Neural progenitor cell (in vitro differentiated cells): ENCODE measurements around the gene OVAAL. TPM values are rescaled to one million over a fixed set of nuclear protein-coding genes. Genes with fewer than 3 reads are reported as not detected.
A peak's percentile ranks its signal among the peaks of the same experiment; 100 is the strongest.

Source experiments
- DNase-seq: peaks from one replicate; pipeline ENCODE4 v3.0.0-alpha.2; 2016; ENCODE audit warnings: low spot score
- H2AFZ ChIP-seq: fragments of 200-600 bp; sonication (generic); replicated peaks from 2 replicates; pipeline ENCODE4 v1.6.1; 2016; ENCODE audit warnings: antibody characterized with exemption
- H3F3A ChIP-seq: fragments of 200-600 bp; sonication (generic); 2 replicates; pipeline ENCODE4 v1.6.1; 2016; ENCODE audit warnings: antibody characterized with exemption, low read depth
- H3K27ac ChIP-seq: fragments of 200-600 bp; sonication (generic); 2 replicates; pipeline ENCODE4 v1.5.1; 2016; ENCODE audit warnings: mild to moderate bottlenecking
- H3K27me3 ChIP-seq: fragments of 200-600 bp; sonication (generic); 2 replicates; pipeline ENCODE4 v1.6.1; 2016; ENCODE audit warnings: mild to moderate bottlenecking, moderate library complexity
- H3K36me3 ChIP-seq: fragments of 200-600 bp; sonication (generic); 2 replicates; pipeline ENCODE4 v1.5.1; 2016
- H3K4me1 ChIP-seq: fragments of 200-600 bp; sonication (generic); 2 replicates; pipeline ENCODE4 v1.6.1; 2016; ENCODE audit warnings: mixed run types
- H3K4me2 ChIP-seq: fragments of 200-600 bp; sonication (generic); 2 replicates; pipeline ENCODE4 v1.6.1; 2016
- H3K4me3 ChIP-seq: fragments of 200-600 bp; sonication (generic); 2 replicates; pipeline ENCODE4 v1.5.1; 2016
- H3K79me2 ChIP-seq: fragments of 200-600 bp; sonication (generic); 2 replicates; pipeline ENCODE4 v1.6.1; 2016; ENCODE audit warnings: low read depth
- H3K9ac ChIP-seq: fragments of 200-600 bp; sonication (generic); 2 replicates; pipeline ENCODE4 v1.6.1; 2016
- H3K9me3 ChIP-seq: fragments of 200-600 bp; sonication (generic); 2 replicates; pipeline ENCODE4 v1.5.1; 2016; ENCODE audit warnings: low read depth
- H4K20me1 ChIP-seq: fragments of 200-600 bp; sonication (generic); 2 replicates; pipeline ENCODE4 v1.6.1; 2016; ENCODE audit warnings: low read depth
- H3K27ac Mint-ChIP-seq: 3 replicates; pipeline ENCODE4 v1.8.0; 2021; ENCODE audit warnings: mixed read lengths
- H3K27me3 Mint-ChIP-seq: 2 replicates; pipeline ENCODE4 v1.8.0; 2022; ENCODE audit warnings: low read depth, mild to moderate bottlenecking, inconsistent platforms, moderate library complexity, mixed read lengths; ENCODE audit not compliant: insufficient read depth
- H3K36me3 Mint-ChIP-seq: 3 replicates; pipeline ENCODE4 v1.8.0; 2021; ENCODE audit warnings: mixed read lengths
- H3K4me1 Mint-ChIP-seq: 3 replicates; pipeline ENCODE4 v1.8.0; 2021; ENCODE audit warnings: mixed read lengths
- H3K4me3 Mint-ChIP-seq: 3 replicates; pipeline ENCODE4 v1.8.0; 2021; ENCODE audit warnings: mild to moderate bottlenecking, moderate library complexity, mixed read lengths
- H3K9me3 Mint-ChIP-seq: 3 replicates; pipeline ENCODE4 v1.8.0; 2020; ENCODE audit warnings: mixed read lengths
- CTCF ChIP-seq: fragments of 200-600 bp; sonication (generic); IDR thresholded peaks from 2 replicates; pipeline ENCODE4 v1.5.1; 2017; ENCODE audit warnings: antibody characterized with exemption, mild to moderate bottlenecking
- EZH2 ChIP-seq: fragments of 200-600 bp; sonication (generic); IDR thresholded peaks from 2 replicates; pipeline ENCODE4 v1.6.1; 2017; ENCODE audit warnings: antibody characterized with exemption, mild to moderate bottlenecking, moderate library complexity
- EZH2phosphoT487 ChIP-seq: fragments of 200-600 bp; sonication (generic); IDR thresholded peaks from 2 replicates; pipeline ENCODE4 v1.6.1; 2017; ENCODE audit warnings: antibody characterized with exemption
- total RNA-seq: library from RNA; depleted of rRNA; stranded (reverse); fragments of >200 nt; gene quantifications from 2 replicates; pipeline ENCODE4 v1.2.3, GENCODE V29; 2015; ENCODE audit warnings: low replicate concordance

The OVAAL gene
- total RNA-seq, 1 donor from 2014 or later = not detected

DNA sequence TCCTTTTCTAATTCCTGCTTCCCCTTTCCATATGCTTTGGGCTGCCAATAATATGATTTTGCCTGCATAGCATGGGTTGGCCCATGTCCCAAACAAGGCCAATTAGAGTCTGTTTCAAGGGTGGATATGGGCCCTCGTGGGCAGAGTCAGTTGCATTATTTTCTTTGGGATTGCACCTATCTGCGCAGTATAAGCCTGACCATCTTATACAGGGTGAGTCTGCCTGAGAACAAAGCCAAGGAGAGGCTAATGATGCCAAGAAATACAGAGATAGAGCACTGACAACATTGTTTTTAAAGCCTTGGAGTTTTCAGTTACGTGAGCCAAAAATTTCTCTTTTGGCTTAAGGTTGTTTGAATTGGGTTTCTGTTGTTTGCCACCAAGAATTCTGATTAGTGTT is 18.6 kb downstream of the OVAAL start:
- H3K9me3 ChIP-seq = no peaks in the 10 kb centered on the region
- H3K4me3 Mint-ChIP-seq = no peak overlapping the region
- no peaks in the 10 kb centered on the region for H3K79me2 ChIP-seq
- H3K27ac Mint-ChIP-seq = no peak overlapping the region
- H3K27me3 Mint-ChIP-seq = peaks cover 3% of the 10 kb centered on the region
- peaks cover 24% of the 10 kb centered on the region for H3K4me1 Mint-ChIP-seq
- no peaks in the 10 kb centered on the region for H4K20me1 ChIP-seq
- H3F3A ChIP-seq = peaks cover 8% of the 10 kb centered on the region
- H3K27me3 ChIP-seq = no peaks in the 10 kb centered on the region
- no peaks in the 10 kb centered on the region for H3K36me3 Mint-ChIP-seq
- no peak for DNase-seq
- H3K36me3 ChIP-seq = no peaks in the 10 kb centered on the region
- H3K4me2 ChIP-seq = no peak overlapping the region
- no peak overlapping the region for H2AFZ ChIP-seq
- H3K4me3 ChIP-seq = no peak overlapping the region
- peaks cover 15% of the 10 kb centered on the region for H3K4me1 ChIP-seq
- H3K9ac ChIP-seq = no peak overlapping the region
- TF ChIP-seq EZH2 (no peak), CTCF (no peak), EZH2phosphoT487 (no peak)
- peaks cover 3% of the 10 kb centered on the region for H3K9me3 Mint-ChIP-seq
- H3K27ac ChIP-seq = no peak overlapping the region

GRCh38 chr1:180579961-180580611 is 21.3 kb downstream of the OVAAL start:
- peak overlapping the region; percentile 94 for H3K27ac Mint-ChIP-seq
- Histone ChIP-seq H3K9me3 (no peaks in the 10 kb centered on the region), H3K27me3 (no peaks in the 10 kb centered on the region), H3K4me1 (peaks cover 15% of the 10 kb centered on the region), H3K4me2 (peak overlapping the region; percentile 32), H4K20me1 (no peaks in the 10 kb centered on the region), H3K79me2 (no peaks in the 10 kb centered on the region), H3K4me3 (no peak overlapping the region), H3K27ac (peak overlapping the region; percentile 48), H3F3A (peaks cover 8% of the 10 kb centered on the region), H2AFZ (peak overlapping the region; percentile 71), H3K36me3 (no peaks in the 10 kb centered on the region), H3K9ac (no peak overlapping the region)
- H3K36me3 Mint-ChIP-seq = no peaks in the 10 kb centered on the region
- peaks cover 3% of the 10 kb centered on the region for H3K9me3 Mint-ChIP-seq
- peaks cover 27% of the 10 kb centered on the region for H3K4me1 Mint-ChIP-seq
- H3K27me3 Mint-ChIP-seq = peaks cover 5% of the 10 kb centered on the region
- TF ChIP-seq EZH2 = no peak
- TF ChIP-seq EZH2phosphoT487 = no peak
- no peak for TF ChIP-seq CTCF
- H3K4me3 Mint-ChIP-seq = peak overlapping the region; percentile 19
- DNase-seq = peak; percentile 43

- H3K27ac ChIP-seq = no peak overlapping the region
- Mint-ChIP-seq H3K36me3 (no peaks in the 10 kb centered on the region), H3K9me3 (peaks cover 3% of the 10 kb centered on the region)
Observed at GRCh38 chr1:180581635-180582039, 22.9 kb downstream of the OVAAL start.

More at GRCh38 chr1:180581635-180582039, 22.9 kb downstream of the OVAAL start:
- H3K79me2 ChIP-seq = no peaks in the 10 kb centered on the region
- TF ChIP-seq EZH2 (no peak), EZH2phosphoT487 (no peak), CTCF (no peak)
- Mint-ChIP-seq H3K27ac (peak overlapping the region; percentile 10), H3K27me3 (peaks cover 5% of the 10 kb centered on the region), H3K4me3 (no peak overlapping the region), H3K4me1 (peaks cover 41% of the 10 kb centered on the region)
- H3K9ac ChIP-seq = no peak overlapping the region
- H3K9me3 ChIP-seq = no peaks in the 10 kb centered on the region
- no peak overlapping the region for H3K4me3 ChIP-seq
- no peak overlapping the region for H3K4me2 ChIP-seq
- no peak for DNase-seq
- H3K36me3 ChIP-seq = no peaks in the 10 kb centered on the region
- no peaks in the 10 kb centered on the region for H3K27me3 ChIP-seq
- peaks cover 8% of the 10 kb centered on the region for H3F3A ChIP-seq
- H3K4me1 ChIP-seq = peaks cover 15% of the 10 kb centered on the region
- H2AFZ ChIP-seq = no peak overlapping the region
- H4K20me1 ChIP-seq = no peaks in the 10 kb centered on the region
